NB4 (cell line): Measurements from ENCODE around the gene RACK1.

Experiments used
- CTCF ChIP-seq: IDR thresholded peaks from one replicate; pipeline ENCODE4 v1.5.1; 2012; ENCODE audit warnings: low read depth, low read length
- MAX ChIP-seq: IDR thresholded peaks from 2 replicates; pipeline ENCODE4 v1.6.1; 2011; ENCODE audit warnings: low read depth, low read length
- MYC ChIP-seq: IDR thresholded peaks from 2 replicates; pipeline ENCODE4 v1.6.1; 2011; ENCODE audit warnings: low read depth, low read length
- POLR2A ChIP-seq: IDR thresholded peaks from 2 replicates; pipeline ENCODE4 v1.6.1; 2011; ENCODE audit warnings: mild to moderate bottlenecking; ENCODE audit not compliant: insufficient read length; ENCODE audit errors: extremely low read depth

GRCh38 chr5:181235323-181235688 lies 8.4 kb downstream of the RACK1 start:
- no peak for TF ChIP-seq CTCF
- no peak for TF ChIP-seq POLR2A
- TF ChIP-seq MYC, result no peak
- TF ChIP-seq MAX, result no peak
